Hepatic stellate cell (primary cell): Measurements from ENCODE around the gene DLGAP1.
"Not testable (repeated sequence)": the region's sequence is repeated elsewhere in the genome, so short reads cannot be mapped to it uniquely, and the experiment has no call there.

Source experiments
- DNase-seq: peaks from one replicate; pipeline ENCODE4 v3.0.0; 2011; ENCODE audit warnings: low spot score

DLGAP1 gene

GRCh38 chr18:3603421-3604234, 851.5 kb downstream of the DLGAP1 start:
- peak; percentile 69 for DNase-seq

GRCh38 chr18:3601106-3601755, 853.9 kb downstream of the DLGAP1 start:
- DNase-seq, result not testable (repeated sequence)

GRCh38 chr18:3599861-3600260, 855.2 kb downstream of the DLGAP1 start:
- DNase-seq, result no peak

GRCh38 chr18:3599195-3599594, 855.9 kb downstream of the DLGAP1 start:
- no peak for DNase-seq

- no peak for DNase-seq
Measured at GRCh38 chr18:3598581-3598980, 856.5 kb downstream of the DLGAP1 start.

DNA sequence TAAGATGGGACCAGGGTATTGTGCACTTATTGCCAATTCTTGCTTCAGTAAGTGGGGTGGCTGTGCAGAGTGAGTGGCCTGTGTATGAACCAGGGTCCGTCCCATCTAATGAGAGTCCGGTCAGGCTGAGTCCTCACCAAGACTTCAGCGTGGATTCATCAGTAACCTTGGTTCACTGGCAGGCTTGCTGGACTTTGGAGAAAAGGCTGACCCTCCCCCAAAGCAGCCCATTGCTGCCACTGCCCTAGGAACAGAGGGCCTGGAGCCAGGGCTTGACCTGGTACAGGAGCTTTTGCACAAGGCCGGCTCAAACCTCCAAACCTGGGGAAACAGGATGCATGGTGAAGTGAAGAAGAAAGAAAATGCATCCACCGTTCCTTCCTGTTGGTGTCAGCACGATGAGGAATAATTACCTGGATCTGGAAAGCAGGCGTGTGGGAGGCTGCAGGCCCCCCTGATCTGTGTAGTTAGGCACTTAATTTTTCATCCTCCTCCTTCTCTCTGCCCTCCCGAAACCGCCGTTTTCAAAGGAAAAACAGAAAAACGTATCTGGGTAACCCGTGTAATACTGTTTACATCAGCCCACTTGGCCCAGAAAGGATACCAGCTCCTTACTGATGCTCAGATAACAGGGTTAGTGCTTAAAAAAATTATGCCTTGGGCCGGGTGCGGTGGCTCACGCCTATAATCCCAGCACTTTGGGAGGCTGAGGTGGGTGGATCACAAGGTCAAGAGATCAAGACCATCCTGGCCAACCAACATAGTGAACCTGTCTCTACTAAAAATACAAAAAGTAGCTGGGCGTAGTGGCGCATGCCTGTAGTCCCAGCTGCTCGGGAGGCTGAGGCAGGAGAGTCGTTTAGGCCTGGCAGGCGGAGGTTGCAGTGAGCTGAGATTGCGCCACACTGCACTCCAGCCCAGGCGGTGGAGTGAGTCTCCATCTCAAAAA, 857.4 kb downstream of the DLGAP1 start:
- no peak for DNase-seq

DNA sequence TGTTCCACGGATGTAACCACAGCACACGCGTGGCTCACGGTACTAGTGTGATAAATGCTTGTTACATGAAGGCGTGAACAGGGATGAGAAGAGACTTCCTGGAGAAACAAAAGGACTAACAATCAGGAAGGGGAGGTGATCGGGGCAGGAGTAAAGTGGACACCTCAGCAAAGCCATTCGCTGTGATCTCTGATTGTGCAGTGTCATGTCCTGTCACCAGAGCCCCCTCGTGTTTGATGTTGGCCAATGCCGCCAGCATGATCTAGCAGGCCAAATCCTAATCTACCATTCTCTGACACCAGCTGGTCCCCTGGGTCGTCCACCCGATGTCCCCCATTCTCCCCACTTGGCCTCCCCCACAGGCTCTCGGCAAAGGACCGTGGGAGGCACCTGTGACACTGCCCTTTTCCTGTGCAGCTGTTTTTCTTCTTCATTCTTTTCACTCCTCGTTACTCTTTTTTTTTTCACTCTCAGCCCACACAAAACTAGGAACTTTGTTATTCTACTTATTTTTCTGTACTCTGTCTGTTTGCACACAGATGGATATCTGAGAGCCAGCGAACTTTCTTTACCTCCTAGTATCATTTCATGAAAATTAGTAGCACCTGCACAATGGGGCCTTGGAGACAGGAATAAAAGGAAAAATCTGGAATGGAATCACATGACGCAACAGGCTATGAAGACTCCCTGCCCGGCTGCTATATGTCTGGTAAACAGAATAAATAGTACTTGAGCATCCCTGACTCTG, 858.3 kb downstream of the DLGAP1 start:
- no peak for DNase-seq

- DNase-seq, result no peak
Measured at GRCh38 chr18:3596324-3596636, 858.8 kb downstream of the DLGAP1 start.

DNA sequence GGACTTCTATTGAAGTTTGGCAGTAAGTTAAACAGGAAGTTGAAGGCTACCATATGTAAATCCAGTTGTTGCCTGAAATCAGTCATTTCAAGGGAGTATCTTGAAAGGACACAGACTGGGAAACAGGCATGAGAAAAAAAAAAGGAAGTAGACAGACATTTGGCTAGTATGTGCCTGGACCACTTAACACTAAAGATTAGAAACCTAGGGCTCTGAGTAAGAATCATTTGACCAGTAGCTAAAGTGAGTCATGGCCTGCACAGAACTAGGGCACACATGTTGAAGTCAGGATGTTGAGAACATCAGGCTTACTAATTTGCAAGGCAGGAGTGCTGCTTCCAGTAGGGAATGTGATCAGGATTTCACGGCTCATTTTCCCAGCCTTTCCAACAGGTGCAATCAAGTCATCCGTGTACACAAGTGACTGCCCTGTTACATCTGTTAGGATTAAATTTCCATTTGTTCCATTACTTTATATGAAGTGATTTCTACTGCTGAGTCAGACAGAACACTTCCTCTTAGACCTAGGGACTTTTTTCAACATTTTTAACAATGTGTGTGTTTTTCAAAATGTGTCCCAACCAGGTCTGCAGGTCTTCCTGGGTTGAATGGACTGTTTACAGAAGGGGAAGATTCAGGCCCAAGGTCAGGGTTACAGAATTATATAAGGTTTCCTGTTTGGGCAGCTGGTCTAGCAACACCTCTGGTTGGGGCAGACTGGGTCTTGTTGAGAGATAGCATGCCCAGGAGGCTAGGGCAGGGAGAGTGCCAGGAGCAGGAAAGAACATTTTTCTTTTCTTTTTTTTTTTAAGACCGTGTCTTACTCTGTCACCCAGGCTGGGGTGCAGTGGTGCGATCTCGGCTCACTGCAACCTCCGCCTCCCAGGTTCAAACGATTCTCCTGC, 859.5 kb downstream of the DLGAP1 start:
- DNase-seq, result peak; percentile 48

DNA sequence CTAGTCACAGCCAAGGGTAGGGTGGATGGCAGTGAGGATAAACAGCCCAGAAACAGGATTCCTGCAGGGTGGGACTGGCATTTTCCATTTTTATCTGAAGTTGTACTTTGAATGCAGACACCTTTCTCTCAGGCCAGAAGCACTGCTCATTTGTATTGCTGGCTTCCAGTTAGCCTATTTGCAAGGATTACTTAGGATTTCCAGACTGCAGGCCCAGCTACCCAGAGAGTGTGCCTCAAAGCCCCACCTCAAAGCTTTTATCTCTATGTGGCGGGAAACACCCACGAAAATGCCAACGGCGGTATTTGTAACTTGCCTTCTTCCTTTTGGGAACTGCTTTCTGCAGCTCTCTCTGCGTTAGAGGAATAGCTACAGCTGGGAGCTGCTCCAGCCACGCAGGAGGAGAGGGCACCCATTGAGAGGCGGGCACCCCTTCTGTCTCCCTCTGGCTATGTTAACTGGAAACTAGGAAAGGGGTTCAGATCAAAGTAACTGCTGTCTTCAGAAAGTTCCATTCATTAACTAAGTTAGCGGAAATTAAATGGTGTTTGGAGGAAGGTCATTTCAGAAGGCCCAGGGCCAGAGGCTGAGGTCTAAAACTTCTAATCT, 860.2 kb downstream of the DLGAP1 start:
- no peak for DNase-seq

DNA sequence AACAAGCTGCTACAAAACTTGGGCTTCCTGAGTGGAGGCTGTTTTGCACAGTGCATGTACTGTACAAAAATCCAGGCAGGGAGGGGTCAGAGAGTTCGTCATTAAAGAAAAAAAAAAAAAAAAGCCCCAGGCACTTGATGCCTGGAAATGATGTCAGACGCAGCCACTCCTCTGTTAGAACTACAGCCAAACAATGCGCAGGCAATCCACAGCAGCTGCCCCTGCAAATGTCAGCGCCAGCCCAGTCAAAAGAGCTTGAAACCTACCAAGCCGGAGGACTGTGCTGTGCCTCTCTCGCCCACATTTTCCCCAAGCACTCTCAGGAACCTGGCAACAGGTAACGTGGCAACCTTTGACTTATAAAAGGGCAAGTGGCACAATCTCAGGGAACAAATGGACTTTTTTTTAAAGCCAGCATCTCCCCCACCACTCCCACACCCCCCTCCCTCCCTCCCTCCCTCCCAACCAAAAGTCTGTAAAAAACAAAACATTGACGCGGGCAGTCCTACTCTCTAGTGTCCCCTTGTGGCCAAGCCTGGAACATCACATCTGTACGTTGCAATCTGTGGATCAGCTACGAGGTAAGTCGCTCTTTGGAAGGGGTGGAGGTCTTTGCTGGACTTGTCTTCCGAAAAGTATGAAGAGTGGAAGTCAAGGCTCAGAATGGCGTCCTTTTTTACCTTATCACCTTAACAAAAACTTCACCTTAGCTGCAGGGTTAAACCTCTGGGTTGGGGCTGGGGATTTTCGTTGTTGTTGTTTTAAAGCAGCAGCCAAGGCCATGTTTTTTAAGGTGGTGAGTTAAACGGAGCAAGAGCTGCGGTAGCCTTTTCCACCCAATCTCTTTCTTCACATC, 861.0 kb downstream of the DLGAP1 start:
- peak; percentile 76 for DNase-seq

GRCh38 chr18:3593381-3593903, 861.7 kb downstream of the DLGAP1 start:
- peak; percentile 49 for DNase-seq

DNA sequence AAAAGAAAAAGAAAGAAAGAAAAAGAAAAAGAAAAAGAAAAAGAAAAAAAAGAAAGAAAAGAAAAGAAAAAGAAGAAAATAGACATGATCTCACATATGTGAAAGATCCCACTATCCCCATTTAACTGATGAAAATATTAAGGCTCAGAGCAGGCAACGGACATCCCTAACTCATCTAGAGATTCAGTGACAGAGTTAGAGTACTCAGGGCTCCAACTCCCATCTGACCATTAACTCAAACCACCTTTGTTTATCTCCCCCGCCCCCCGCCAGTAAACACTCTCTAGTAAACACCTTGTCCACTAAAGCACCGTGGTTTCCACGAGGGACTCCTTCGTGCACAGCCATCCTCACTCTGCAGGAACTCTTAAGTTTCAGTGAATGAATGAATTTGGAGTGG, 862.2 kb downstream of the DLGAP1 start:
- DNase-seq, result no peak

DNA sequence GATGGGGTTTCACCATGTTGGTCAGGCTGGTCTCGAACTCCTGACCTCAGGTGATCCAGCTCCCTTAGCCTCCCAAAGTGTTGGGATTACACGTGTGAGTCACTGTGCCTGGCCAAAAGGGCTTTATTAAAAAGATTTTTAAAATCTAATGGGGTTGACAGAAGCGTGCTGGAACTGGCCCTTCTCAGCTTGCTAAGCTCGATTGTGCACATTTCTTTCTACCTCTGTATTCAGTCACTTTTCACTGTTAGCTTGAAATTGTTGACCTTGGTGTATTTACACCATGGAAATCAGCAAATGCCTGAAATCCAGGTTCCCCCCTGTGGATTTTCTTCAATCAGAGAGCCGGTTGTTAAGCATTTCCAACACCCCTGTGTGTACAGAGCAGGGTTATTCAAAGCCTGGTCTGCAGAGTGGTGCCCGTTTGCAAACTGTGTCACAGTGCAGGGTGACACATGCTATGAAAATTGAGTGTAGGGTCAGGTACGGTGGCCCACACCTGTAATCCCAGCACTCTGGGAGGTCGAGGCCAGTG, 864.9 kb downstream of the DLGAP1 start:
- DNase-seq, result no peak

GRCh38 chr18:3585656-3586509, 869.2 kb downstream of the DLGAP1 start:
- peak; percentile 44 for DNase-seq

GRCh38 chr18:3584897-3585460, 870.1 kb downstream of the DLGAP1 start:
- DNase-seq, result no peak

- DNase-seq, result no peak
Measured at GRCh38 chr18:3584266-3584861, 870.7 kb downstream of the DLGAP1 start.
